ENCODE measurements around the gene IFIT3. TPM values are rescaled to one million over a fixed set of nuclear protein-coding genes. Genes with fewer than 3 reads are reported as not detected.
"Not testable (repeated sequence)": the region's sequence is repeated elsewhere in the genome, so short reads cannot be mapped to it uniquely, and the experiment has no call there.

The IFIT3 gene
- total RNA-seq, 2 donors from 2014 or later = 0.42 TPM; not detected in 1

GRCh38 chr10:89314676-89315075 lies 13.1 kb upstream of the IFIT3 start:
- no peaks in the 10 kb centered on the region for H3K36me3 ChIP-seq (ENCODE audit: control insufficient read depth, insufficient read depth, low read length)
- no peak for DNase-seq
- H3K4me3 ChIP-seq (ENCODE audit: low read length) = no peak overlapping the region
- Mint-ChIP-seq H3K27me3 (ENCODE audit: insufficient read depth) (no peaks in the 10 kb centered on the region), H3K4me1 (peaks cover 4% of the 10 kb centered on the region), H3K9me3 (peaks cover 22% of the 10 kb centered on the region), H3K36me3 (ENCODE audit: low read depth) (peaks cover 2% of the 10 kb centered on the region), H3K4me3 (no peak overlapping the region), H3K27ac (no peak overlapping the region)
- H3K4me1 ChIP-seq (ENCODE audit: control insufficient read depth, insufficient read depth, low read length) = peaks cover 2% of the 10 kb centered on the region
- H3K9me3 ChIP-seq (ENCODE audit: control insufficient read depth, low read length) = peaks cover 6% of the 10 kb centered on the region
- no peak for TF ChIP-seq CTCF (conservative IDR thresholded peaks at IDR 0.05)
- H3K27me3 ChIP-seq (ENCODE audit: control insufficient read depth, insufficient read depth, low read length, poor library complexity, severe bottlenecking) = no peaks in the 10 kb centered on the region
- H3K27ac ChIP-seq (ENCODE audit: low read depth, low read length) = no peak overlapping the region
- H3K9ac ChIP-seq (ENCODE audit: extremely low read depth, low read length, poor library complexity, severe bottlenecking) = no peak overlapping the region

GRCh38 chr10:89318047-89318446 lies 9.8 kb upstream of the IFIT3 start:
- not testable (repeated sequence) for H3K4me3 ChIP-seq (ENCODE audit: low read length); H3K9me3 ChIP-seq (ENCODE audit: control insufficient read depth, low read length); H3K27ac Mint-ChIP-seq; H3K27me3 Mint-ChIP-seq (ENCODE audit: insufficient read depth); H3K36me3 Mint-ChIP-seq (ENCODE audit: low read depth); H3K27me3 ChIP-seq (ENCODE audit: control insufficient read depth, insufficient read depth, low read length, poor library complexity, severe bottlenecking); H3K4me1 Mint-ChIP-seq; H3K27ac ChIP-seq (ENCODE audit: low read depth, low read length); H3K4me3 Mint-ChIP-seq; H3K36me3 ChIP-seq (ENCODE audit: control insufficient read depth, insufficient read depth, low read length); DNase-seq; H3K9ac ChIP-seq (ENCODE audit: extremely low read depth, low read length, poor library complexity, severe bottlenecking); H3K4me1 ChIP-seq (ENCODE audit: control insufficient read depth, insufficient read depth, low read length)
- peaks cover 30% of the 10 kb centered on the region for H3K9me3 Mint-ChIP-seq
- 89% methylated on average over 4 of the region's 4 CpGs; no CpG with 5 or more reads in 1 of the 2 experiments for WGBS, 2 experiments (ENCODE audit: insufficient coverage in 1 of 2, insufficient read length in 1 of 2)

- not testable (repeated sequence) for H3K4me1 ChIP-seq (ENCODE audit: control insufficient read depth, insufficient read depth, low read length); H3K36me3 Mint-ChIP-seq (ENCODE audit: low read depth); H3K4me3 ChIP-seq (ENCODE audit: low read length); H3K9ac ChIP-seq (ENCODE audit: extremely low read depth, low read length, poor library complexity, severe bottlenecking); H3K27ac Mint-ChIP-seq; H3K36me3 ChIP-seq (ENCODE audit: control insufficient read depth, insufficient read depth, low read length); H3K9me3 ChIP-seq (ENCODE audit: control insufficient read depth, low read length); H3K27me3 ChIP-seq (ENCODE audit: control insufficient read depth, insufficient read depth, low read length, poor library complexity, severe bottlenecking); DNase-seq; H3K9me3 Mint-ChIP-seq; H3K27ac ChIP-seq (ENCODE audit: low read depth, low read length); H3K4me3 Mint-ChIP-seq; H3K27me3 Mint-ChIP-seq (ENCODE audit: insufficient read depth)
- H3K4me1 Mint-ChIP-seq = peaks cover 21% of the 10 kb centered on the region
Observed at GRCh38 chr10:89325081-89325480, 2.7 kb upstream of the IFIT3 start.

- not testable (repeated sequence) for H3K9me3 ChIP-seq (ENCODE audit: control insufficient read depth, low read length); H3K4me1 ChIP-seq (ENCODE audit: control insufficient read depth, insufficient read depth, low read length); H3K27ac Mint-ChIP-seq; H3K27me3 ChIP-seq (ENCODE audit: control insufficient read depth, insufficient read depth, low read length, poor library complexity, severe bottlenecking); H3K36me3 Mint-ChIP-seq (ENCODE audit: low read depth); H3K4me3 ChIP-seq (ENCODE audit: low read length); H3K27ac ChIP-seq (ENCODE audit: low read depth, low read length); H3K36me3 ChIP-seq (ENCODE audit: control insufficient read depth, insufficient read depth, low read length); DNase-seq; H3K27me3 Mint-ChIP-seq (ENCODE audit: insufficient read depth); H3K9me3 Mint-ChIP-seq; H3K4me3 Mint-ChIP-seq; H3K9ac ChIP-seq (ENCODE audit: extremely low read depth, low read length, poor library complexity, severe bottlenecking)
- WGBS, 2 experiments (ENCODE audit: insufficient coverage in 1 of 2, insufficient read length in 1 of 2) = 91 to 92% methylated on average over 1 to 2 of the region's 2 CpGs
- peaks cover 28% of the 10 kb centered on the region for H3K4me1 Mint-ChIP-seq
Observed at GRCh38 chr10:89325856-89326255, 1.9 kb upstream of the IFIT3 start.
